ENCODE measurements around the gene CYRIA. TPM values are rescaled to one million over a fixed set of nuclear protein-coding genes. Genes with fewer than 3 reads are reported as not detected.

Gene CYRIA
- 6.9 and 7.6 TPM in 2 replicates for total RNA-seq
- 4.9 TPM for polyA plus RNA-seq (2012)

- DNase-seq (ENCODE audit: low read depth) = peak; percentile 54
Observed at GRCh38 chr2:16665748-16666448, at the start of gene CYRIA. Gene CYRIA (minus strand): TSS chr2:16665834. CDS start chr2:16588119, 77,715 bp downstream.

GRCh38 chr2:16713011-16713423 lies 47.4 kb upstream of the CYRIA start:
- no peak for DNase-seq (ENCODE audit: low read depth)

- DNase-seq (ENCODE audit: low read depth) = no peak
Observed at GRCh38 chr2:16709769-16710168, 44.1 kb upstream of the CYRIA start.

GRCh38 chr2:16708173-16708572 lies 42.5 kb upstream of the CYRIA start:
- DNase-seq (ENCODE audit: low read depth) = no peak

- DNase-seq (ENCODE audit: low read depth) = no peak
Observed at GRCh38 chr2:16707014-16707623, 41.5 kb upstream of the CYRIA start.

GRCh38 chr2:16700551-16701259 lies 35.1 kb upstream of the CYRIA start:
- no peak for DNase-seq (ENCODE audit: low read depth)

GRCh38 chr2:16693854-16694253 lies 28.2 kb upstream of the CYRIA start:
- no peak for DNase-seq (ENCODE audit: low read depth)

GRCh38 chr2:16691261-16691660 lies 25.6 kb upstream of the CYRIA start:
- DNase-seq (ENCODE audit: low read depth) = no peak

GRCh38 chr2:16687955-16688354 lies 22.3 kb upstream of the CYRIA start:
- no peak for DNase-seq (ENCODE audit: low read depth)

- no peak for DNase-seq (ENCODE audit: low read depth)
Observed at GRCh38 chr2:16687222-16687621, 21.6 kb upstream of the CYRIA start.

GRCh38 chr2:16686641-16687040 lies 21.0 kb upstream of the CYRIA start:
- peak; percentile 25 for DNase-seq (ENCODE audit: low read depth)

- no peak for DNase-seq (ENCODE audit: low read depth)
Observed at GRCh38 chr2:16685340-16685715, 19.7 kb upstream of the CYRIA start.

GRCh38 chr2:16684676-16685339 lies 19.2 kb upstream of the CYRIA start:
- no peak for DNase-seq (ENCODE audit: low read depth)

GRCh38 chr2:16683576-16683975 lies 17.9 kb upstream of the CYRIA start:
- DNase-seq (ENCODE audit: low read depth) = no peak

- DNase-seq (ENCODE audit: low read depth) = no peak
Observed at GRCh38 chr2:16682431-16683118, 16.9 kb upstream of the CYRIA start.

GRCh38 chr2:16680781-16681180 lies 15.1 kb upstream of the CYRIA start:
- no peak for DNase-seq (ENCODE audit: low read depth)

GRCh38 chr2:16680304-16680703 lies 14.7 kb upstream of the CYRIA start:
- no peak for DNase-seq (ENCODE audit: low read depth)

GRCh38 chr2:16678964-16679363 lies 13.3 kb upstream of the CYRIA start:
- DNase-seq (ENCODE audit: low read depth) = peak; percentile 31

GRCh38 chr2:16677875-16678274 lies 12.2 kb upstream of the CYRIA start:
- no peak for DNase-seq (ENCODE audit: low read depth)

GRCh38 chr2:16675781-16676180 lies 10.1 kb upstream of the CYRIA start:
- DNase-seq (ENCODE audit: low read depth) = no peak

- no peak for DNase-seq (ENCODE audit: low read depth)
Observed at GRCh38 chr2:16674154-16674553, 8.5 kb upstream of the CYRIA start.

Measured in myocyte (in vitro differentiated cells).